Airway epithelial cell (primary cell): ENCODE data around the gene CCDC9. TPM values are rescaled to one million over a fixed set of nuclear protein-coding genes. Genes with fewer than 3 reads are reported as not detected.

Source experiments
- total RNA-seq: library from RNA; depleted of rRNA; stranded (reverse); fragments of >200 nt; gene quantifications from 2 replicates; pipeline ENCODE4 v1.2.3, GENCODE V29; 2015

CCDC9 gene
- total RNA-seq, result 12.9 and 13.5 TPM in 2 replicates

GRCh38 chr19:47255879-47256692 is at the start of gene CCDC9:
Gene CCDC9, plus strand, starts transcription at chr19:47256525. Its CDS starts 1,876 bp downstream, at chr19:47258401.

DNA sequence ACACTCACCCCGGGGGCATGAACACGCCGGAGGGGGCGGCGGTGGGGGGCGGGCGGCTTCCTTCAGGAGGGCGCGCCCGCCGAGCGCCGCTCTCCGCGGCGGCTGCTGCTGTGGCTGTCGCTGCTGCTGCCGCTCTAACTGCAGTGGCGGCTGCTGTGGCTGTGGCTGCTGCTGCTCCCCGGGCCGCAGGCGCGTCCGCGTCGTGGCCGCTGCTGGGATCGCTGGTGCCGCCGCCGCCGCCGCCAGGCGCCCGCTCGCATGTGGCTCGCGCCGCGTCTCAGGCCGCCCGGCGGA is 25.5 kb upstream of the CCDC9 start, which contains the start of gene BBC3:
Gene BBC3 (minus strand): TSS at position 279 of the 294 bp plus-strand sequence. CDS start 2,768 bp downstream, outside the sequence.

GRCh38 chr19:47274071-47274890 is 18.0 kb downstream of the CCDC9 start, which contains the start of gene INAFM1:
Gene INAFM1, plus strand, starts transcription at chr19:47274885. Its CDS starts 35 bp downstream, at chr19:47274920.

DNA sequence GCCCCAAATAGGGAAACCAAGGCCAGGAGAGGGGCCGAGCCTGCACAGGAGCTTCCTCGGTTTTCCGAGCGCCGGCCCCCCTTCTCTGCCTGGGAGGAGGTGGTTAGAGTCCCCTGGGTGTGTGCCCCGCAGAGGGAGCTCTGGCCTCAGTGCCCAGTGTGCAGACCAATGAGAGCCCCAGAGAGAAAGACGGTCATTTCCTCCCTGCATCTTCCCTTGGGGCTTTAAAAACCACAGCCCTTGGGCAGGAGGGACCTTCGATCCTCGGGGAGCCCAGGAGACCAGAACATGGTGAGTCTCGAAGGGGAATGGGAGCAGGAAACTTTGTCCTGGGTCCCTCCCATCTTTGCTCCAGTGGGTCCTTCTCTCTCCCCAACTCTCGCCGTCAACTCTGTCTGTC is 53.3 kb downstream of the CCDC9 start, which contains the start of gene C5AR1:
Gene C5AR1 (plus strand): TSS at position 254 of the 400 bp plus-strand sequence. CDS start 35 bp downstream, at position 289.

Other genes with a start within 250 kb of the CCDC9 start
- gene NPAS1, start 236.7 kb upstream of the CCDC9 start, total RNA-seq, result 0.51 and 1.7 TPM in 2 replicates
- 72.8 and 136 TPM in 2 replicates for gene TMEM160, start 207.9 kb upstream of the CCDC9 start, total RNA-seq
- 20.0 and 24.6 TPM in 2 replicates for gene ZC3H4, start 142.7 kb upstream of the CCDC9 start, total RNA-seq
- gene SAE1, start 125.7 kb upstream of the CCDC9 start, total RNA-seq, result 111 and 123 TPM in 2 replicates
- gene BBC3, start 25.3 kb upstream of the CCDC9 start, total RNA-seq, result 3.5 and 5.9 TPM in 2 replicates
- 2.0 and 4.9 TPM in 2 replicates for gene INAFM1, start 18.4 kb downstream of the CCDC9 start, total RNA-seq
- gene C5AR1, start 53.3 kb downstream of the CCDC9 start, total RNA-seq, result 0.35 and 0.65 TPM in 2 replicates
- not detected in 2 replicates for gene C5AR2, start 75.7 kb downstream of the CCDC9 start, total RNA-seq
- 12.2 and 19.5 TPM in 2 replicates for gene DHX34, start 92.8 kb downstream of the CCDC9 start, total RNA-seq
- 1.8 and 2.8 TPM in 2 replicates for gene MEIS3, start 163.0 kb downstream of the CCDC9 start, total RNA-seq
- 0.28 and 1.3 TPM in 2 replicates for gene SLC8A2, start 215.4 kb downstream of the CCDC9 start, total RNA-seq
- 3.6 and 6.8 TPM in 2 replicates for gene KPTN, start 227.7 kb downstream of the CCDC9 start, total RNA-seq